GM21367 (cell line): Measurements from ENCODE around the gene NFATC1.

Experiments used
- ATAC-seq: cut with Tn5 transposase; IDR thresholded peaks from one replicate; pipeline ENCODE4 v1.9.1; 2021; ENCODE audit not compliant: unreplicated experiment

NFATC1 gene

GRCh38 chr18:79395761-79396404 is at the start of gene NFATC1:
Gene NFATC1 (plus strand): TSS chr18:79395930. CDS start chr18:79396225, 295 bp downstream.
- ATAC-seq: no peak

GRCh38 chr18:79345981-79346380 is 49.7 kb upstream of the NFATC1 start:
- ATAC-seq: no peak

DNA sequence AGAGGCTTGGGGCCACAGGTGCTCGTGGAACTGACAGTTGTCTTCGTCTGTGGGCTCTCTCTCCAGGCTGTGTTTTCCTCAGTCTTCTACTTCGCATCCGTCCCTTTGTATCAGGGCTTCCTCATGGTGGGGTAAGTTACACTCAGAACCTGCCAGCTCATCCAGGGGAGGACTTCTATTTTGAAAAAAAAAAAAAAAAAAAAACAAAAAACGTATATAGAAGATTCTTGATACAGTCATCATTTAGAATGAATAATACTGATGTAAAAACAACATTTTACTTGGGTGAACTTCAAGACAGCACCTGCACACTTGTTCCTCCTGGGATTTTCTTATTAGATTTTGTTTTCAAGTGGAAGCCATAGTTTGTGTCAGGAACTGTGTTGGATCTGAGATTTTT is 47.7 kb upstream of the NFATC1 start:
- ATAC-seq: no peak

- ATAC-seq: no peak
Measured at GRCh38 chr18:79352432-79352831, 43.3 kb upstream of the NFATC1 start.

GRCh38 chr18:79353267-79353666 is 42.5 kb upstream of the NFATC1 start:
- ATAC-seq: no peak

DNA sequence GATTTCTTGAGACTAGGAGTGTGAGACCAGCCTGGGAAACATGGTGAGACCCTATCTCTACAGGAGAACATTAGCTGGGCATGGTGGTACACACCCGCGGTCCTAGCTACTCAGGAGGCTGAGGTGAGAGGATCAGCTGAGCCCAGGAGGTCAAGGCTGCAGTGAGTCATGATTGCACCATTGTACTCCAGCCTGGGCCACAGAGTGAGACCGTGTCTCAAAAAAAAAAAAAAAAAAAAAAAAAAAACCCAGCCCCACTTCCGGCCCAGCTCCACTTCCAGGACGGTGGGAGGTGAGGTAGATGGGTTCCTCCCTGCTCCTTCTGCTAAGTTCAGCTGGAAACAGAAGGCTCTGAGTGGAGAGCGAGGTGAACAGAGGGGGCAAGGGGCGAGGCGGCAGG is 41.4 kb upstream of the NFATC1 start:
- no peak for ATAC-seq

- peak; percentile 20 for ATAC-seq
Measured at GRCh38 chr18:79355433-79356335, 40.0 kb upstream of the NFATC1 start.

GRCh38 chr18:79356435-79356834 is 39.3 kb upstream of the NFATC1 start:
- peak; percentile 94 for ATAC-seq

DNA sequence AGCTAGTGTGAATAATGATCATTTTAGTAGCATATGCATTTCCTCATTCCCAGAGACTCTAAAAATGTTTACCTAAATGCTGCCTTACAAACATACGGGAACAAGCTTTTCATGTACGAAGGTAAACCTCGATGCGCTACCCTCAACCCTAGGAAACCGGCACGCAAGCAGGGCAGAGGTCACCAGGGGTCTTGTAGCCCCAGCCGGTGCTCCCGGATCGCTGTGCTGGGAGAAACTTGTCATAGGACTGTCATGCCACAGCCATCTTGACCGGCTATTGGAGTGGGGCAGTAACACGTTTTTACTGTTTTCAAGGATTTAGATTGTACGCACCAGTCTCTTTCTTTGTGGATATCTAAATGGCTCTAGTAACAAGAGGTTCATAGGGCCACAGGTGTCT is 34.8 kb upstream of the NFATC1 start:
- no peak for ATAC-seq

DNA sequence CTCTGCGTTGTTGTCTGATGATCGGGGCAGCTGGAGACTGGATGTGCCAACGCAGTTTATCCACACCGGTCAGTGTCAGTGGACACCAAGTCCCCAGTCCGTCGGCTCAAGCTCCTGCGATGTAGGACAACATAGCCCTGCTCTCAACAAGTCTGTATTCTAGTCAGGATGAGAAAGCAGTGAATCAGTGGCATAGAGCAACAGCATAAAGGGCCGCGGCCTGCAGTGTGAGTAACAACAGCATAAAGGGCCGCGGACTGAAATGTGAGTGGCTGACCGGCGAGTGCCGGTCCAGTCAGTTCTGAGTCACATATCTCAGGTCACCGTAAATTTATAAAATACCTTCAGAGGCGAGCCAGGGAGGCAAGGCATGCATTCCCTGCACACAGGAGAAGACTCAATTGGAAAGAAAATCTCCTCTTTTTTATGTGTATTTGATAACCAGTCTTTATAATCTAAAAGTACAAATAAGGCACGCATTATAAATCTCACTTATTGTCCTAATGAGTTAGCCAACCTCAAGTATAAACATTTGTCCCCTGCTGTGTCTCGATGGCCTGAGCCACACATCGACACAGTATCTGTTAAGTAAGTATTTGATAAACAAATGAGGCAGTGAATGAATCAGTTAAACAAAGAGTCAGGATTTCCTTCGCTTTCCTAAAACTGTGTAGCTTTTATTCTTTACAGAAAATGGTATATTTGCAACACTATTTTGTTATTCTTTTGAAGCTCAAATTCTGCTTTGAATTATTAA is 33.8 kb upstream of the NFATC1 start:
- no peak for ATAC-seq

GRCh38 chr18:79365701-79366100 is 30.0 kb upstream of the NFATC1 start:
- ATAC-seq: no peak

DNA sequence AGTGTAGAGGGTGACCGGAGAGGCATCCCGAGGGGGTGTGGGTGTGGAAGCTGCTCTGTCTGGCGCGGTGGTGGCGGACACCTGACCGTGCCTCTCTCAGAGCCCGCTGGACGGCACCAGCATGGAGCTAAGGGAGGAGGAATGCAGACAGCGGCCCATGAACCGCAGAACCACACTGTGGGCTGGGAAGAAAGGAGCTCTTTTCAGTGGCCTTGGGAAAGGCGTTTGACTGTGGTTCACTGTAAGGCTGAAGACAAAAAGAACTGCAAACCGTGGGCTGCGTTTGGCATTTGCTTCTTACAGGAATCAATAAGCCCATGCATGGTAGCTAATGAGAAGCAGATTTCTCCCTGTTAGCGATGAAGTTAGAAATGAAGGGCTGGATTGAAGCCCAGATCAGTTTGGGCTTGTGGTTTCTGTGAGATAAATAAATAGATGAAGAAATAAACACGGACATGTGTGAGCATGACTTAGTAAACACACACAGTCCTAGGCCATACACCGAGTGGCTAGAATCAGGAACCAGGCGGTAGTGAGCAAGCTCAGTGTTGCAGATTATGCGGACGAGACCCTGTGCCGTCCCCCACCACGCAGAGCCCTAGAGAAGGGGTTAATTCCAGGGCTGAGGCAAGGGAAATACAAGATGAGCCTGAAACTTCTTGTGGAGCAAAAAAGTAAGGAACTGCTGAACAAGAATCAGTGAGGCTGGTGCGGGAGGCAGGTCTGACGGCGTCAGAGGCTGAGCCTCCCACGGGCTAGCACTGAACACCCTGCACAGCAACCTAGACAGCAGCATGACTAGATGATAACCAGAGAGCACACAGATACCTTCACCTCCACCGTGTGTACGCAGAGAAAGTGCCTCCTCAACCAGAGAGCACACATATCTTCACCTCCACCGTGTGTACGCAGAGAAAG is 29.3 kb upstream of the NFATC1 start:
- ATAC-seq: no peak

- ATAC-seq: no peak
Measured at GRCh38 chr18:79367480-79367879, 28.2 kb upstream of the NFATC1 start.

GRCh38 chr18:79367989-79368388 is 27.7 kb upstream of the NFATC1 start:
- no peak for ATAC-seq

DNA sequence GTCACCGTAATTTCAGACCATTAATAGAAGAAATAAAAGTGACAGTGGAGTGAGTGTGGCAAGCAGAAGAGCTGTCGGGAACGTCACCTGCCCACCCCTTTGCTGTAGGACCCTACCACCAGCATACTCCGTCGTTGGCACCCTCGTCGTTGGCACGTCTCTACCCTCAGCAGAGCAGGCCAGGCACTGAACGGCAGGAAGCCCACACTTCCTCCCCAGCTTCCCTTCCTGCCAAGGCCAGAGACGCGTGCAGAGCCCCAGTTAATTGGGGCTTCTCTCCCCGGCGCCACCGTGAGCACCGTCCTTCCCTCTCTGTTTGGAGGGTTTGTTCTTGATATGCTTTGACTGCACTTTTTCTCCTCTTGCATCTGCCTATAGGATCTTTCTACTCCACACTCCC is 27.0 kb upstream of the NFATC1 start:
- ATAC-seq: no peak

- no peak for ATAC-seq
Measured at GRCh38 chr18:79371561-79372121, 24.1 kb upstream of the NFATC1 start.

DNA sequence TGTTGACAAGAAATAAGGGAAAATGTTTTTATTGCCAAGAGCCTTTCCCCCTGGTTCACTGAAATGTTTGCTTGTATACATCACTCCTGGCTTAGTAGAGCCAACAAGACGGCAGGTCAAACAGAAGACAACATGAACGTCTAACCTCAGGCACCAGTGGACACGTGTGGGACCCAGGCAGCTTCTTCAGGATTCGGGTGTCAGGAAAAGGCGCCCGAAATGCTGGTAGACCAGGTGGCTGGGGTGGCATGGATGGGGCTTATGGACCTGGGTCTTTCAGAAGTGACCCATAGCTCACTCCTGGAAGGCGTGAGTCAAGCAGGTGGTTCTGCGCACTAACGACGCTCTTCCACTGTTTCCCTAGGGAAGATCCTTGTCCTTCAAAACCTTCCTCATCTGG is 23.3 kb upstream of the NFATC1 start:
- ATAC-seq: no peak

DNA sequence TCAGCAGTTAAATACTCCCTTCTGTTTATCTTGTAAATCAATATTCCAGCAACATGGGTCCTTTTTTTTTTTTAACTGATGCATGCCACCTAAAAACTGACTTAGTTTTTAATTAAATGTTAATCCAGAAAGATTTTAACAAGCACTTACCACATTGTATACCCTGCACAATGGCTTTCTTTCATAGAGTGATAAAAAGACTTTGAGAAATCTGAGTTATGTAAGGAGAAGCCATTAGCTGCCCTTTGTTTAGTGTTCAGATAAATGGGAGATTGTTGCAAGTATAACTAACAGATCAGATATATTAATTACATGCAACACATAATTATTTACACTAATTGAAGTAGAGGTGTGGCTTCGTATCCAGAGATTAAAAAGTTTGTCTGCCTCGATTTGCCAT is 22.7 kb upstream of the NFATC1 start:
- ATAC-seq: no peak

DNA sequence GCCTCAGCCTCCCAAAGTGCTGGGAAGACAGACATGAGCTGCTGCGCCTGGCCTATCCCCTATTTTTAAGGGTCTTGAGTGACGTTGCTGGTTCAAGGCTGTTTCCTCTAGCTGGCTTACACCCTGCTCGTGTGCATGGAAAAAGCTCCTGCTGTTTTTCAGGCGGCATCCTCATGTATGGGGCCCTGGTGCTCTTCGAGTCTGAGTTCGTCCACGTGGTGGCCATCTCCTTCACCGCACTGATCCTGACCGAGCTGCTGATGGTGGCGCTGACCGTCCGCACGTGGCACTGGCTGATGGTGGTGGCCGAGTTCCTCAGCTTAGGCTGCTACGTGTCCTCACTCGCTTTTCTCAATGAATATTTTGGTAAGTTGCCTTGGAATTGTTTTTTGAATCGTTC is 22.0 kb upstream of the NFATC1 start:
- ATAC-seq: no peak

- peak; percentile 78 for ATAC-seq
Measured at GRCh38 chr18:79374408-79375171, 21.1 kb upstream of the NFATC1 start.
